ENCODE data around the gene ECEL1.
"Not testable (repeated sequence)": the region's sequence is repeated elsewhere in the genome, so short reads cannot be mapped to it uniquely, and the experiment has no call there.

The ECEL1 gene

DNA sequence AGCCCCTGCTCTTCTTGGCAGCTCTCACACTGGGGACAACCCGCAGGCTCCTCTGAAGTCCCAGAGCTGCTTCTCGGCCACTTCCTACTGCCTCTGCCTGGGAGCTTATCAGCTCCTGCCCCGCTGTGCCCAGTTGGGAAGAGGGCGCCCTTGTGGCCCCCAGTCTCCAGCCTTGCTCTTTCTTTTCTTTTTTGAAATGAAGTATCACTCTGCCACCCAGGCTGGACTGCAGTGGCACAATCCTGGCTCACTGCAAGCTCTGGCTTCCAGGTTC is 52.3 kb downstream of the ECEL1 start:
- Histone ChIP-seq H3K27me3 (ENCODE audit: insufficient read depth, low read depth) (no peaks in the 10 kb centered on the region), H3K36me3 (ENCODE audit: insufficient read depth) (no peaks in the 10 kb centered on the region), H3K79me2 (ENCODE audit: insufficient read depth, low read depth) (no peaks in the 10 kb centered on the region), H3K9ac (no peak overlapping the region), H3K4me1 (ENCODE audit: low read depth, poor library complexity, severe bottlenecking) (no peaks in the 10 kb centered on the region), H3K27ac (no peak overlapping the region), H4K20me1 (ENCODE audit: insufficient read depth) (no peaks in the 10 kb centered on the region), H3K4me3 (IDR thresholded peaks at IDR 0.05; ENCODE audit: insufficient read depth, low read depth, low read length) (no peak overlapping the region), H2AFZ (ENCODE audit: low read depth) (no peak overlapping the region), H3K4me2 (no peak overlapping the region)
- TF ChIP-seq, protein P1, sequence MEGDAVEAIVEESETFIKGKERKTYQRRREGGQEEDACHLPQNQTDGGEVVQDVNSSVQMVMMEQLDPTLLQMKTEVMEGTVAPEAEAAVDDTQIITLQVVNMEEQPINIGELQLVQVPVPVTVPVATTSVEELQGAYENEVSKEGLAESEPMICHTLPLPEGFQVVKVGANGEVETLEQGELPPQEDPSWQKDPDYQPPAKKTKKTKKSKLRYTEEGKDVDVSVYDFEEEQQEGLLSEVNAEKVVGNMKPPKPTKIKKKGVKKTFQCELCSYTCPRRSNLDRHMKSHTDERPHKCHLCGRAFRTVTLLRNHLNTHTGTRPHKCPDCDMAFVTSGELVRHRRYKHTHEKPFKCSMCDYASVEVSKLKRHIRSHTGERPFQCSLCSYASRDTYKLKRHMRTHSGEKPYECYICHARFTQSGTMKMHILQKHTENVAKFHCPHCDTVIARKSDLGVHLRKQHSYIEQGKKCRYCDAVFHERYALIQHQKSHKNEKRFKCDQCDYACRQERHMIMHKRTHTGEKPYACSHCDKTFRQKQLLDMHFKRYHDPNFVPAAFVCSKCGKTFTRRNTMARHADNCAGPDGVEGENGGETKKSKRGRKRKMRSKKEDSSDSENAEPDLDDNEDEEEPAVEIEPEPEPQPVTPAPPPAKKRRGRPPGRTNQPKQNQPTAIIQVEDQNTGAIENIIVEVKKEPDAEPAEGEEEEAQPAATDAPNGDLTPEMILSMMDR (conservative IDR thresholded peaks at IDR 0.05; ENCODE audit: low read depth, low read length): no peak

DNA sequence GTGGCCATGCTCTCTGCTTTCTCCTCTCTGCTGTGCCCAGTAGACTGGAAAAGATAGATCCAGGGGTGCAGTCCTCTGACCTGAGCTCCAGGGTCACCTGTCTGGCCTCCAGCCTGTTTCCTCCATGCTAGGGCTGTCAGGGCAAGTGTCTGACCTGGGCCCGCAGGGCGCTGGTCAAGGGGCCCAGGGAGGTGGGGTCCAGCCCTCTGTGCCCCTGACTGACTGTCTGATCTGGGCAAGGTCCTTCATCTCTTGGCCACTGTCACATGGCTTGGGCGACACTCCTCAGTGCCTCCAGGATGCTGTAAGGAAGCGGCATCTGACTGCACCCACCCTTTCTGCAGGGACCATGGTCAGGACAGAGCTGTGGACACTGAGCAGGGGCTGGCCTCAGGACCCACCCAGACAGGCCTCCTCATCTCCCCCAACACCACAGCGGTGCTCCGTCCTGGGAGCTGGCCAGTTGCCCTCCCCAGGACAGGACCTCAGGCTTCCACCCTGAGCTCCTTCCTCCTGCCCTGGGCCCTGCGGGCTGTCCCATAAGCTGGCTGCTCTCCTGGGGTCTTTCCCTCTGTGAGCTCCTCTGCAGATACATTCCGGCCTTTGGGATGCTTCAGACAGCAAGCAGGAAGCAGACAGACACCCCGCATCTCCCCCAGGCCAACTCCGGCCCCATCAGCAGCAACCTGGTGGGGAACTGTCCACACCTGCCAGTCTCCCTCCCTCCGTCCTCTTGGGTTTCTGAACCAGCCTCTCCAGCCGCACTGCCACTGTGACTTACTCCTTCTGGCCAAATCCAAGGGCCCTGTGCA is 52.9 kb downstream of the ECEL1 start:
- Histone ChIP-seq H3K36me3 (ENCODE audit: insufficient read depth) (no peaks in the 10 kb centered on the region), H4K20me1 (ENCODE audit: insufficient read depth) (no peaks in the 10 kb centered on the region), H3K9ac (no peak overlapping the region), H3K79me2 (ENCODE audit: insufficient read depth, low read depth) (no peaks in the 10 kb centered on the region), H3K27me3 (ENCODE audit: insufficient read depth, low read depth) (no peaks in the 10 kb centered on the region), H2AFZ (ENCODE audit: low read depth) (no peak overlapping the region), H3K4me2 (no peak overlapping the region), H3K4me3 (IDR thresholded peaks at IDR 0.05; ENCODE audit: insufficient read depth, low read depth, low read length) (no peak overlapping the region), H3K4me1 (ENCODE audit: low read depth, poor library complexity, severe bottlenecking) (no peaks in the 10 kb centered on the region), H3K27ac (no peak overlapping the region)
- TF ChIP-seq, protein P1 (conservative IDR thresholded peaks at IDR 0.05; ENCODE audit: low read depth, low read length): no peak

GRCh38 chr2:232434091-232434490 is 53.5 kb downstream of the ECEL1 start:
- Histone ChIP-seq H3K79me2 (ENCODE audit: insufficient read depth, low read depth) (no peaks in the 10 kb centered on the region), H4K20me1 (ENCODE audit: insufficient read depth) (no peaks in the 10 kb centered on the region), H3K4me3 (IDR thresholded peaks at IDR 0.05; ENCODE audit: insufficient read depth, low read depth, low read length) (no peak overlapping the region), H3K4me1 (ENCODE audit: low read depth, poor library complexity, severe bottlenecking) (no peaks in the 10 kb centered on the region), H2AFZ (ENCODE audit: low read depth) (no peak overlapping the region), H3K27me3 (ENCODE audit: insufficient read depth, low read depth) (no peaks in the 10 kb centered on the region), H3K9ac (no peak overlapping the region), H3K36me3 (ENCODE audit: insufficient read depth) (no peaks in the 10 kb centered on the region), H3K27ac (no peak overlapping the region), H3K4me2 (no peak overlapping the region)
- TF ChIP-seq, protein P1 (conservative IDR thresholded peaks at IDR 0.05; ENCODE audit: low read depth, low read length): no peak

DNA sequence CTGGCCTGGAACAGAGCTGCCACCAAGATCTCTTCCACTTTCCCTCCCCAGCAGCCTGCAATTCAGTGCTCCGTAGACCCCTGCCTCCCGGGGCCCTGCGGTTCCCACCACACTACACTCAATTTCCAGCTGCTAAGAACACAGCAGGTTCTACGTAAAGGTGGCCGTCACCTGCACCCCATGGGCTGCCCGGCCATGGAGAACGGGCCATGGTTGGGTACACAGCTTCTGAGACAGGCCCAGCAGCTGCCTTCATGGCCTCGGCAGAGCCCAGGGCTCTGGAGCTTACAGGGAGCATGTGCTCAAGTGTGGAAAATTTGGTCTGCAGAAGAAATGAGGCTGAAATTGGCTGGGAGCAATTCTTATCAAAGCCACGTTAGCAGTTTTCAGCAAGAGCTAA is 54.0 kb downstream of the ECEL1 start:
- not testable (repeated sequence) for H3K4me1 ChIP-seq (ENCODE audit: low read depth, poor library complexity, severe bottlenecking); H3K9ac ChIP-seq; H3K4me2 ChIP-seq; H2AFZ ChIP-seq (ENCODE audit: low read depth); H3K27me3 ChIP-seq (ENCODE audit: insufficient read depth, low read depth); H3K79me2 ChIP-seq (ENCODE audit: insufficient read depth, low read depth); H3K27ac ChIP-seq; H3K4me3 ChIP-seq (IDR thresholded peaks at IDR 0.05; ENCODE audit: insufficient read depth, low read depth, low read length); H3K36me3 ChIP-seq (ENCODE audit: insufficient read depth); H4K20me1 ChIP-seq (ENCODE audit: insufficient read depth)

DNA sequence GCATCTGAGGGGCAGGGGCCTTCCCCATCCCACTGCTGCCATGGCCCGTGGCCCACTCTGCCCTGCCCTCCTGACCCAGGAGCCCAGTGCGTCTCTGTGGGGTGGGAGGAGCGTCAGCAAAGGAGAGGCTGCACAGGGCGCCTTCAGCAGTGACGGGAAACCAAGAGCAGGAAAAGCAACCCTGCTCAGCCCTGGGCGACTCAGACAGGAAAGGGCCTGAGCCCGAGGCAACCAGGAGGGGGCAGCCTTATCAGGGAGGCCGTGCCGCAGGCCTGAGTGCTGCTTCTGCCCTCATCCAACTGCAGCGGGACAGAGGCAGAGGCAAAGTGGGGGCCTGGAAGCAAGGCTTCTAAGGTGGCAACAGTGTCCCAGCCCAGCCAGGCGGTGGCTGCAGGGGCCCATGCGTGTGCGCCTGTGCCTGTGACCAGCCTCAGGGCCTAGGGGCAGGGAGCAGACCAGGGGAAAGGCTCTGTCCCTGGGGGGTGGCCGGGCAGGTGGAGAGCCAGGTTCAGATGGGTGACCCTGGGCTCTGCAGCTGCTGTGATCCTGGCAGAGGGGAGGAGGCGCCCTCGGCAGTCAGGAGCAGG is 54.9 kb downstream of the ECEL1 start:
- H3K79me2 ChIP-seq (ENCODE audit: insufficient read depth, low read depth): no peaks in the 10 kb centered on the region
- no peaks in the 10 kb centered on the region for H3K27me3 ChIP-seq (ENCODE audit: insufficient read depth, low read depth)
- H2AFZ ChIP-seq (ENCODE audit: low read depth): no peak overlapping the region
- no peak overlapping the region for H3K27ac ChIP-seq
- no peaks in the 10 kb centered on the region for H3K4me1 ChIP-seq (ENCODE audit: low read depth, poor library complexity, severe bottlenecking)
- no peak overlapping the region for H3K4me2 ChIP-seq
- TF ChIP-seq, protein P1 (conservative IDR thresholded peaks at IDR 0.05; ENCODE audit: low read depth, low read length): no peak
- H3K9ac ChIP-seq: no peak overlapping the region
- H3K36me3 ChIP-seq (ENCODE audit: insufficient read depth): no peaks in the 10 kb centered on the region
- H4K20me1 ChIP-seq (ENCODE audit: insufficient read depth): no peaks in the 10 kb centered on the region
- no peak overlapping the region for H3K4me3 ChIP-seq (IDR thresholded peaks at IDR 0.05; ENCODE audit: insufficient read depth, low read depth, low read length)

Data from KMS-11 (cell line).